HepG2 (cell line): ENCODE measurements around the gene ARFGEF3. TPM values are rescaled to one million over a fixed set of nuclear protein-coding genes. Genes with fewer than 3 reads are reported as not detected.

Experiments
- ATAC-seq: fragments of 200-7000 bp; cut with Tn5 transposase; 3 replicates; pipeline ENCODE4 v1.9.1; 2020; ENCODE audit warnings: mild to moderate bottlenecking, moderate library complexity
- BruUV-seq: library from RNA; stranded (reverse); fragments of 400-500 nt; replicated peaks from 2 replicates; lab custom pipeline; 2021; lab: Mats Ljungman, UMichigan
- CTCF ChIA-PET: fragments of 300-600 bp; formaldehyde crosslinking; extraction: SDS; loops from one replicate; lab custom pipeline; 2021; ENCODE audit warnings: low total read pairs, inconsistent platforms, low intra/inter-chr PET ratio; lab: Yijun Ruan, JAX
- POLR2A ChIA-PET: fragments of 350-600 bp; sonication (Branson Sonifier 250); formaldehyde crosslinking; loops from one replicate; lab custom pipeline; 2020; ENCODE audit warnings: antibody characterized with exemption, inconsistent platforms; lab: Yijun Ruan, JAX
- DNase-seq: peaks from one replicate; pipeline ENCODE4 v3.0.0-alpha.2; 2015; ENCODE audit warnings: low spot score
- FAIRE-seq: peaks from 3 replicates; lab custom pipeline; 2011; peaks lifted over from hg19 to GRCh38; lab: Jason Lieb, UNC
- H2AFZ ChIP-seq: one replicate; pipeline ENCODE4 v1.6.1; 2011; ENCODE audit warnings: low read length, inconsistent platforms
- H3K27ac ChIP-seq: fragments of 300-600 bp; 3 replicates; pipeline ENCODE4 v1.8.0; 2011; ENCODE audit warnings: mixed run types, mild to moderate bottlenecking, mixed read lengths, low read length, inconsistent platforms; ENCODE audit not compliant: insufficient read depth; ENCODE audit errors: extremely low read length
- H3K27me3 ChIP-seq, 2 experiments: fragments of 200-600 bp in 1 of 2; 2 replicates in 1 of 2; 3 replicates in 1 of 2; pipeline versions ENCODE4 v1.6.0 to v1.8.0; 2011; ENCODE audit warnings: low read length in 2 of 2, mild to moderate bottlenecking in 2 of 2, moderate library complexity in 2 of 2, inconsistent platforms in 1 of 2; ENCODE audit not compliant: insufficient read depth in 2 of 2, control insufficient read depth in 1 of 2
- H3K36me3 ChIP-seq, 2 experiments: fragments of 200-600 bp in 1 of 2; replicated peaks in 1 of 2; 2 replicates in 1 of 2; 3 replicates in 1 of 2; pipeline versions ENCODE4 v1.5.1 to v1.8.0; 2011; ENCODE audit warnings: low read length in 2 of 2, inconsistent platforms in 1 of 2; ENCODE audit not compliant: insufficient read depth in 2 of 2, control insufficient read depth in 1 of 2
- H3K4me1 ChIP-seq: 2 replicates; pipeline ENCODE4 v1.5.1; 2012; ENCODE audit warnings: low read length, inconsistent platforms; ENCODE audit not compliant: insufficient read depth
- H3K4me2 ChIP-seq: 2 replicates; pipeline ENCODE4 v1.6.0; 2011; ENCODE audit warnings: low read depth, low read length, inconsistent platforms
- H3K4me3 ChIP-seq, 3 experiments: fragments of 200-600 bp in 1 of 3; sonication (generic), shearing (Covaris generic) in 1 of 3; replicated peaks in 1 of 3; 2 replicates each; pipeline ENCODE4 v1.5.1; 2011 to 2016; ENCODE audit warnings: low read length in 3 of 3, inconsistent platforms in 2 of 3, low read depth in 2 of 3, mild to moderate bottlenecking in 2 of 3, control low read depth in 1 of 3, mixed read lengths in 1 of 3; ENCODE audit not compliant: insufficient read depth in 1 of 3
- H3K79me2 ChIP-seq: one replicate; pipeline ENCODE4 v1.6.1; 2011; ENCODE audit warnings: low read length, inconsistent platforms; ENCODE audit not compliant: insufficient read depth
- H3K9ac ChIP-seq: 2 replicates; pipeline ENCODE4 v1.6.0; 2011; ENCODE audit warnings: mild to moderate bottlenecking, low read depth, low read length, inconsistent platforms; ENCODE audit not compliant: insufficient read depth
- H3K9me3 ChIP-seq: 2 replicates; pipeline ENCODE4 v1.5.1; 2012; ENCODE audit warnings: mild to moderate bottlenecking, low read length
- H4K20me1 ChIP-seq: 2 replicates; pipeline ENCODE4 v1.6.0; 2011; ENCODE audit warnings: inconsistent platforms, mild to moderate bottlenecking, low read length, moderate library complexity; ENCODE audit not compliant: insufficient read depth
- ARNT ChIP-seq: fragments of 450-650 bp; IDR thresholded peaks from 2 replicates; pipeline ENCODE4 v1.6.1; 2017
- BCL6 ChIP-seq: IDR thresholded peaks from 2 replicates; pipeline ENCODE4 v1.6.1; 2016; ENCODE audit warnings: missing genetic modification reagents, missing compliant biosample characterization
- CCDC6 ChIP-seq: sonication (generic); formaldehyde crosslinking; IDR thresholded peaks from 2 replicates; pipeline ENCODE4 v1.8.1; 2022; ENCODE audit warnings: mild to moderate bottlenecking, missing genetic modification reagents, moderate library complexity
- EP300 ChIP-seq, 3 experiments: sonication (generic) in 1 of 3; formaldehyde crosslinking in 1 of 3; IDR thresholded peaks; 2 replicates each; pipeline versions ENCODE4 v1.5.1 to v1.6.1; 2011 to 2020; ENCODE audit warnings: low read depth in 2 of 3, low read length in 2 of 3, borderline replicate concordance in 1 of 3, improper control_type of control experiment in 1 of 3, mild to moderate bottlenecking in 1 of 3, missing genetic modification reagents in 1 of 3, moderate library complexity in 1 of 3
- SP140L ChIP-seq: sonication (generic); formaldehyde crosslinking; IDR thresholded peaks from 2 replicates; pipeline ENCODE4 v1.4.0; 2020; ENCODE audit warnings: missing genetic modification reagents, borderline replicate concordance
- SUZ12 ChIP-seq: fragments of 150-350 bp; IDR thresholded peaks from 2 replicates; pipeline ENCODE4 v1.6.1; 2014; ENCODE audit warnings: low read depth, low read length
- XBP1 ChIP-seq: sonication (generic); formaldehyde crosslinking; IDR thresholded peaks from 2 replicates; pipeline ENCODE4 v1.5.0; 2020; ENCODE audit warnings: missing genetic modification reagents
- ZNF274 ChIP-seq: sonication (generic); formaldehyde crosslinking; IDR thresholded peaks from 2 replicates; pipeline ENCODE4 v1.5.1; 2020; ENCODE audit warnings: mild to moderate bottlenecking, missing genetic modification reagents
- ZNF484 ChIP-seq: sonication (generic); formaldehyde crosslinking; IDR thresholded peaks from 2 replicates; pipeline ENCODE4 v1.5.1; 2020; ENCODE audit warnings: mild to moderate bottlenecking, low read depth, missing genetic modification reagents, borderline replicate concordance
- ZNF724P ChIP-seq: sonication (generic); formaldehyde crosslinking; IDR thresholded peaks from 2 replicates; pipeline ENCODE4 v1.8.0; 2022; ENCODE audit warnings: missing genetic modification reagents, borderline replicate concordance
- ZNF776 ChIP-seq: sonication (generic); formaldehyde crosslinking; IDR thresholded peaks from 2 replicates; pipeline ENCODE4 v1.4.0; 2020; ENCODE audit warnings: mild to moderate bottlenecking, missing genetic modification reagents
- WGBS: methylation state at CpG from one replicate; pipeline ENCODE4 v1.1.6; 2017; ENCODE audit warnings: low lambda C conversion rate; 5-methylcytosine and 5-hydroxymethylcytosine counted together
- in situ Hi-C: cut with HindIII; loops from 2 replicates; pipeline ENCODE4 v1.10.0; 2017; ENCODE audit warnings: low pct_unique_long_range_greater_than_20kb; ENCODE audit not compliant: extremely low pct_ligation_motif_present
- intact Hi-C: fragments of 100-400 bp; cut with micrococcal nuclease; formaldehyde crosslinking; loops from one replicate; pipeline ENCODE4 v1.10.0; 2022; ENCODE audit not compliant: unreplicated experiment
- polyA plus RNA-seq, 8 experiments: library from polyadenylated mRNA; depleted of rRNA in 3 of 8; stranded (reverse) in 7 of 8; unstranded in 1 of 8; fragments of >200 nt; fragmentation: Illumina TruSeq in 4 of 8; extraction: Trizol in 4 of 8; gene quantifications; 2 replicates each; pipeline versions ENCODE4 v1.2.1 to v1.2.3, GENCODE V29; 2011 to 2016; ENCODE audit warnings: low read depth in 4 of 8, missing spikeins in 1 of 8, mixed read lengths in 1 of 8; ENCODE audit not compliant: insufficient read depth in 1 of 8
- total RNA-seq, 5 experiments: library from RNA; depleted of rRNA; stranded (reverse); fragments of >200 nt; fragmentation: Illumina TruSeq; extraction: Trizol; gene quantifications; 2 replicates each; pipeline ENCODE4 v1.2.3, GENCODE V29; 2016; ENCODE audit warnings: low read depth in 1 of 5
- TF ChIP-seq, protein P1 (sequence below): sonication (generic); formaldehyde crosslinking; IDR thresholded peaks from 2 replicates; pipeline ENCODE4 v1.5.1; 2020; ENCODE audit warnings: missing genetic modification reagents, mild to moderate bottlenecking, borderline replicate concordance
- TF ChIP-seq, protein P2 (sequence below): sonication (generic); formaldehyde crosslinking; IDR thresholded peaks from 2 replicates; pipeline ENCODE4 v1.4.0; 2020; ENCODE audit warnings: missing genetic modification reagents

The ARFGEF3 gene
- total and polyA plus RNA-seq, 2 of the 13 experiments (the other 11 are each of a cell fraction or from before 2014, with no cell fraction given) = 0.60 to 2.6 TPM

DNA sequence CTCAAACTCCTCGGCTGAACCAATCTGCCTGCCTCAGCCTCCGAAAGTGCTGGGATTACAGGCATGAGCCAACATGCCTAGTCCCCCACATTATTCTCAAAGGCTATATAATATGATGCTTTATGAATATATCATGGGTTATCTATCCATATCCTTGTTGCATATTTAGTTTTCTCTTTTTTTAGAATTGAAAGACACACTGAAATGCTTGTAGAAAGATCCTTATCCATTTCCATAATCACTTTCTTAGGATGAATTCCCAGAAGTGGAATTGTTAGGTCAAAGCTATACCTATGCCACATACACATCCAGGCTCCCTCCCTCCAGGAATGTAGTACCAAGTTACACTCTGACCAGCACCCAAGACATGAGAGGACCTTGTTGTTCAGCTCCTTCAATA lies 2.5 kb upstream of the ARFGEF3 start:
- DNase-seq (no peak), ATAC-seq (no peak), FAIRE-seq (no peak)
- no peak overlapping the region for H2AFZ ChIP-seq
- H3K4me2 ChIP-seq = no peak overlapping the region
- no peaks in the 10 kb centered on the region for H3K9me3 ChIP-seq
- in situ Hi-C loops (no loop called here), intact Hi-C loops (no loop called here)
- no peak overlapping the region for H3K27ac ChIP-seq
- H4K20me1 ChIP-seq = no peaks in the 10 kb centered on the region
- H3K36me3 ChIP-seq = no peaks in the 10 kb centered on the region
- ChIA-PET CTCF (no interaction called here), POLR2A (no interaction called here)
- no peaks in the 10 kb centered on the region for H3K79me2 ChIP-seq
- H3K4me1 ChIP-seq = peaks cover 30% of the 10 kb centered on the region
- no peak overlapping the region for H3K9ac ChIP-seq
- H3K4me3 ChIP-seq = no peak overlapping the region
- BruUV-seq = no TSS peak
- WGBS = 37% methylated on average over 2 of the region's 2 CpGs
- TF ChIP-seq ZNF724P (CRISPR knock-in tag) (no peak), BCL6 (CRISPR knock-in tag) (no peak), XBP1 (CRISPR knock-in tag) (no peak), CCDC6 (CRISPR knock-in tag) (no peak), ZNF484 (CRISPR knock-in tag) (no peak), ZNF274 (CRISPR knock-in tag) (no peak), SP140L (CRISPR knock-in tag) (no peak), SUZ12 (no peak), ARNT (no peak), ZNF776 (no peak), EP300 (IDR thresholded peaks at IDR 0.05; ENCODE audit: low read depth in 2 of 2, low read length in 2 of 2) (no peak), EP300 (CRISPR knock-in tag; IDR thresholded peaks at IDR 0.05; ENCODE audit: borderline replicate concordance) (no peak)
- TF ChIP-seq, protein P1, sequence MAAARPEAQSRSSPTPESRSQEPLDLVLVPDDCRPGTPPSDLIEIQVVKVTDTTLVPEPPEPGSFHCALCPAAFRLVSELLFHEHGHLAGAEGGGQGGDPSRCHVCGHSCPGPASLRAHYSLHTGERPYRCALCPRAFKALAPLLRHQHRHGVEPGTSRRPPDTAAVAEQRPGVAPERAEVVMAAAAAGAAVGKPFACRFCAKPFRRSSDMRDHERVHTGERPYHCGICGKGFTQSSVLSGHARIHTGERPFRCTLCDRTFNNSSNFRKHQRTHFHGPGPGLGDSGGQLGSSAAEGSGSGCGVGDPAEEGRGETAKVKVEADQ (CRISPR knock-in tag) = no peak
- TF ChIP-seq, protein P2, sequence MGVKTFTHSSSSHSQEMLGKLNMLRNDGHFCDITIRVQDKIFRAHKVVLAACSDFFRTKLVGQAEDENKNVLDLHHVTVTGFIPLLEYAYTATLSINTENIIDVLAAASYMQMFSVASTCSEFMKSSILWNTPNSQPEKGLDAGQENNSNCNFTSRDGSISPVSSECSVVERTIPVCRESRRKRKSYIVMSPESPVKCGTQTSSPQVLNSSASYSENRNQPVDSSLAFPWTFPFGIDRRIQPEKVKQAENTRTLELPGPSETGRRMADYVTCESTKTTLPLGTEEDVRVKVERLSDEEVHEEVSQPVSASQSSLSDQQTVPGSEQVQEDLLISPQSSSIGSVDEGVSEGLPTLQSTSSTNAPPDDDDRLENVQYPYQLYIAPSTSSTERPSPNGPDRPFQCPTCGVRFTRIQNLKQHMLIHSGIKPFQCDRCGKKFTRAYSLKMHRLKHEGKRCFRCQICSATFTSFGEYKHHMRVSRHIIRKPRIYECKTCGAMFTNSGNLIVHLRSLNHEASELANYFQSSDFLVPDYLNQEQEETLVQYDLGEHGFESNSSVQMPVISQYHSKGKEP (CRISPR knock-in tag) = no peak
- TF ChIP-seq, all 625 proteins: peak for 0
- H3K27me3 ChIP-seq = peaks cover 3 to 52% of the 10 kb centered on the region in 2 experiments; a peak in 4 of 5 replicates
